BE2C (cell line): ENCODE measurements around the gene NLGN1.

Experiments
- DNase-seq: peaks from one replicate; pipeline ENCODE4 v3.0.0-alpha.2; 2020
- H3K27me3 ChIP-seq: fragments of 250-450 bp; sonication (Bioruptor Pico); 2 replicates; pipeline ENCODE4 v1.5.1; 2020; ENCODE audit warnings: mild to moderate bottlenecking
- H3K36me3 ChIP-seq: fragments of 250-450 bp; sonication (Bioruptor Pico); 2 replicates; pipeline ENCODE4 v1.5.1; 2020; ENCODE audit warnings: mild to moderate bottlenecking
- H3K4me1 ChIP-seq: fragments of 250-450 bp; sonication (Bioruptor Pico); 2 replicates; pipeline ENCODE4 v1.5.1; 2020
- H3K4me3 ChIP-seq: 2 replicates; pipeline ENCODE4 v1.5.1; 2011; ENCODE audit warnings: low read depth, low read length
- H3K9me3 ChIP-seq: fragments of 250-450 bp; sonication (Bioruptor Pico); 2 replicates; pipeline ENCODE4 v1.5.1; 2020
- TF ChIP-seq, protein P1 (sequence below): IDR thresholded peaks from 2 replicates; pipeline ENCODE4 v1.5.1; 2012; ENCODE audit warnings: mild to moderate bottlenecking, low read depth, low read length

Gene NLGN1

DNA sequence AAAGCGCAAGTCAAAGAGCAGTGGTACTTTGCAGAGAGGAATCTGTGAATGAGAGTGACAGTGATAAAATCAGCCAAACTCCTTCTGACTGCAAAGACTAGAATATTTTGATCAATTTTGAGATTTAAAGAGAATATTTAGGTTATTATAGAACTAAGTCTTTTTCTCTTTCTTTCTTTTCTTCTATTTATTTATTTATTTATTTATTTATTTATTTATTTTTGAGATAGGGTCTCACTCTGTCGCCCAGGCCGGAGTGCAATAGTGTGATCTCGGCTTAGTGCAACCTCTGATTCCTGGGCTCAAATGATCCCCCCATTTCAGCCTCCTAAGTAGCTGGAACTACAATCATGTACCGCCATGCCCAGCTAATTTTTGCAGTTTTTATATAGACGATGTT, 857.9 kb downstream of the NLGN1 start:
- TF ChIP-seq, protein P1, sequence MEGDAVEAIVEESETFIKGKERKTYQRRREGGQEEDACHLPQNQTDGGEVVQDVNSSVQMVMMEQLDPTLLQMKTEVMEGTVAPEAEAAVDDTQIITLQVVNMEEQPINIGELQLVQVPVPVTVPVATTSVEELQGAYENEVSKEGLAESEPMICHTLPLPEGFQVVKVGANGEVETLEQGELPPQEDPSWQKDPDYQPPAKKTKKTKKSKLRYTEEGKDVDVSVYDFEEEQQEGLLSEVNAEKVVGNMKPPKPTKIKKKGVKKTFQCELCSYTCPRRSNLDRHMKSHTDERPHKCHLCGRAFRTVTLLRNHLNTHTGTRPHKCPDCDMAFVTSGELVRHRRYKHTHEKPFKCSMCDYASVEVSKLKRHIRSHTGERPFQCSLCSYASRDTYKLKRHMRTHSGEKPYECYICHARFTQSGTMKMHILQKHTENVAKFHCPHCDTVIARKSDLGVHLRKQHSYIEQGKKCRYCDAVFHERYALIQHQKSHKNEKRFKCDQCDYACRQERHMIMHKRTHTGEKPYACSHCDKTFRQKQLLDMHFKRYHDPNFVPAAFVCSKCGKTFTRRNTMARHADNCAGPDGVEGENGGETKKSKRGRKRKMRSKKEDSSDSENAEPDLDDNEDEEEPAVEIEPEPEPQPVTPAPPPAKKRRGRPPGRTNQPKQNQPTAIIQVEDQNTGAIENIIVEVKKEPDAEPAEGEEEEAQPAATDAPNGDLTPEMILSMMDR = no peak
- Histone ChIP-seq H3K4me3 (no peak overlapping the region), H3K36me3 (no peaks in the 10 kb centered on the region), H3K9me3 (no peaks in the 10 kb centered on the region), H3K4me1 (no peaks in the 10 kb centered on the region), H3K27me3 (no peaks in the 10 kb centered on the region; the same call in 1 of the 2 replicates)
- DNase-seq = no peak

DNA sequence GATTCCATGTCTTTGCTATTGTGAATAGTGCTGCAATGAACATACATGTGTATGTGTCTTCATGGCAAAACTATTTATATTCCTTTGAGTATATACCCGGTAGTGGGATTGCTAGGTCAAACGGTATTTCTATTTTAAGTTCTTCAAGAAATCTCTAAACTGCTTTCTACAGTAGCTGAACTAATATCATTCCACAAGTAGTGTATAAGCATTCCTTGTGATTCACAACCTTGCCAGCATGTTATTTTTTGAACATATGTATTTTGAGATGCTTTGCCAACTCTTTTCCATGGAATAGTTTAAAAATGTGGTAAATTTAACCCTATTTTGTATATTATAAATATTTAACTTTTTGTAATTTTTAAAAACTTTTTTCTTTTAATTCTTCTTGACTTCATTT, 868.9 kb downstream of the NLGN1 start:
- no peaks in the 10 kb centered on the region for H3K27me3 ChIP-seq
- no peak overlapping the region for H3K4me3 ChIP-seq
- no peaks in the 10 kb centered on the region for H3K9me3 ChIP-seq
- no peaks in the 10 kb centered on the region for H3K36me3 ChIP-seq
- no peaks in the 10 kb centered on the region for H3K4me1 ChIP-seq
- DNase-seq = no peak
- TF ChIP-seq, protein P1 = no peak

DNA sequence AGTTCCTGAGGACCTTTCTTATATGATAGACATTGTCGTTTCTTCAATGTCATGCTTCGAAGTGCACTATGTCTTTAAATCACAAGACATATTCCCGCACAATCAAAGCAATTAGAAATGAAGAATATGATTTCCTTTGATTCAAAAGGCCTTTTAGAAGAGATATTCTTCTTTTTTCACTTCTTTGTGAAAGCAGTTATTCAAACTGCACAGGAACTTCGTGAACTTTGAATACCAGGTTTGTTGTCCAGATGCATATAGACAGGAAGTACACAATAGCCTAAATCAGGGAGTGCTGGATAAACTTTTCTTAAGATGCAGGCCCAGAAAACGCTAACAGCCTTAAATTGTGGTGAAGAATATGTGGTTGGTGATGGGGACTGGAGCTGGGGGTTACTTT, 870.5 kb downstream of the NLGN1 start:
- TF ChIP-seq, protein P1 = no peak
- H3K36me3 ChIP-seq = no peaks in the 10 kb centered on the region
- no peak overlapping the region for H3K4me3 ChIP-seq
- H3K9me3 ChIP-seq = no peaks in the 10 kb centered on the region
- no peaks in the 10 kb centered on the region for H3K4me1 ChIP-seq
- DNase-seq = no peak
- no peaks in the 10 kb centered on the region for H3K27me3 ChIP-seq

DNA sequence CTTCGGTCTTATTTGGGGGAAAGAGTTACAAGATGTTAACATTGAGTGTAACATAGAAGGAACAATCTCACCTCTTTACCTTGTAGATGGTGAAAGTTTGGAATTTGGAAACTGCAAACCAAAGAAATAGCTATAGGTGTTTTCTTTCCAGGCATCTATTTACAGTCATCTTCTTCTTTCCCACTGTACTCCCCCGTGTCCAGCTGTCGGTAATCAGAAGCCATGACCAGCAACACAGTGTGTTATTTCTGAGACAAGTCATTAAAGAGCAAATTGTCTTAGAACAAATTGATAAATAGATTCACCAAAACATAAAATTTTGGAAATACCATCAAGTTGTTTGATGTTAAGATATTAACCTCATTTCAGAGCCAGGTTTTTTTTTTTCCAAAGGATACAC, 871.0 kb downstream of the NLGN1 start:
- Histone ChIP-seq H3K9me3 (no peaks in the 10 kb centered on the region), H3K4me1 (no peaks in the 10 kb centered on the region), H3K27me3 (no peaks in the 10 kb centered on the region), H3K4me3 (no peak overlapping the region), H3K36me3 (no peaks in the 10 kb centered on the region)
- DNase-seq = no peak
- TF ChIP-seq, protein P1 = no peak

DNA sequence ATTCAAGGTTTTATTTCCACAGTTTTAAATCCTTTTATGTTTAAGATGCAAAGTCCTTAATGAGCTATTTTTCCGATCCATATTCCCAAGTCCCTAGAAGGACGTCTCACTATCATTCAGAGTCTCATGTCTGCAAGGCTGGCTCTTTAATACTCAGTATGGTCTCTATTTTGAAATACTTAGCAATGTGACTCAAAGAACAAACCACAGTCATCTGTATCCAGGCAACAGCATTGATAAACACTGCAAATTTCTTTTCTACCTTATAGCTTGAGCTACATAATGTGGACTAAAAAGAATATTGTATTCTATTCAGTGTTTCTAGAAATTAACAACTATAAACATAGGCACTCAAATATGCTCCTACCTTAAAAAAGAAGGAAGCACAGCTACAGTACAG, 873.3 kb downstream of the NLGN1 start:
- DNase-seq = no peak

DNA sequence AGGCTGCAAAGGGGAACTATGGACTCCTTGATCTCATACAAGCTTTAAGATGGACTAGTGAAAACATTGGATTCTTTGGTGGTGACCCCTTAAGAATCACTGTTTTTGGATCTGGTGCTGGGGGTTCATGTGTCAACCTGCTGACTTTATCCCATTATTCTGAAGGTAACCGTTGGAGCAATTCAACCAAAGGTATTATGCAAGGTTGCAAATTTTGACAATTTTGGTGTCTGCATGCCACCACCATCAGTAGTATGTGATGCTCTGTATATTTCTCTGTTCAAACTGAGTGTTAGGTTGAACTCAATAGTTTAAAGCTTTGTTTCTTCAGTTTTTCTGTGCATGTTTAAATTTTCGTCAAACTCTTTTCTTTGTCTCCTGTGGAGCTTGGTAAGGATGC, 877.8 kb downstream of the NLGN1 start:
- H3K9me3 ChIP-seq = no peaks in the 10 kb centered on the region
- H3K36me3 ChIP-seq = no peaks in the 10 kb centered on the region
- H3K27me3 ChIP-seq = no peaks in the 10 kb centered on the region; the same call in 1 of the 2 replicates
- no peak overlapping the region for H3K4me3 ChIP-seq
- TF ChIP-seq, protein P1 = no peak
- no peak for DNase-seq
- H3K4me1 ChIP-seq = no peaks in the 10 kb centered on the region

More for the DNA sequence above, 873.3 kb downstream of the NLGN1 start:
- Histone ChIP-seq H3K27me3 (no peaks in the 10 kb centered on the region; the same call in 1 of the 2 replicates), H3K9me3 (no peaks in the 10 kb centered on the region), H3K4me3 (no peak overlapping the region), H3K36me3 (no peaks in the 10 kb centered on the region), H3K4me1 (no peaks in the 10 kb centered on the region)
- TF ChIP-seq, protein P1 = no peak
